HG02759 (cell line): ENCODE results near the gene RAD51C.
"Not testable (repeated sequence)": the region's sequence is repeated elsewhere in the genome, so short reads cannot be mapped to it uniquely, and the experiment has no call there.

Experiments
- ATAC-seq: cut with Tn5 transposase; IDR thresholded peaks from one replicate; pipeline ENCODE4 v1.9.1; 2021; ENCODE audit warnings: mild to moderate bottlenecking, moderate library complexity; ENCODE audit not compliant: unreplicated experiment

RAD51C gene

GRCh38 chr17:58692239-58693055 is at the start of gene RAD51C:
TSS of gene RAD51C (plus strand) at chr17:58692602. CDS start at chr17:58692644, 42 bp downstream.
- ATAC-seq = peak; percentile 99

DNA sequence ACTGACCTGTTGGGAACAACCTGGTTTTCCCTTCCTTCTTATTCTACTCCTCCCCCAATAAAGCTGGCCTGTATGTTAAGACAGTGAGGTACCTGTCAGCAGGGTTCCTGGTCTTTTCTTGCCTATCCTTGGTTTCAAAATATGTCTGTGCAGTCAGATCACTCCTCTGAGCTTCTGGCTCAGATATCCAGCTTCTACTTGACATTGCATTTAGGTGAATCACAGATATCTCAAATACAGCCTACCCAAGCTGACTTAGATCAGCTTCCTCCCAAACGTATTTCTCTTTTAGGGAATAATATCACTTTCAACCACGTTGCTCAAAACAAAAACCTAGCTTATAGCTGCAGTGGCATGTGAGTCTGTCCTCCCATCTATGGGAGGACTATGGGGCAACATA is 49.3 kb upstream of the RAD51C start:
- no peak for ATAC-seq

DNA sequence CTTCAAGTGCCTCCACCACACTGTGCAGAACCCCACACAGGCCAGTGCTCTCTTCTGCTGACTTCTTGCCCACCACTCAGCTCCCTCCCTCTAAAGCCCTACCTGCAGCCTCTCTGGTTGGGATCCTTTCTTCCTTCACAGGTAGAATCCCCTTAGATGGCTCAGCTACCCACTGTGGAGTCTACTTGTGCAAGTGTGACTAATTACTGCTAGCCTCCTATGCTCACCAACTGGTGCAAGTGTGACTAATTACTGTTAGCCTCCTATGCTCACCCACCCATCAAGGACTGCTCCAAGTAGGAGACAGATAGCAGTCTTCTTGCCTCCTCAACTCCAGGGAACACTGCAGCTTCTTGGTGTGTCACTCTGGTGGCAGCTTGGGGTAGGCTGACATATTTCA is 44.2 kb upstream of the RAD51C start:
- no peak for ATAC-seq

DNA sequence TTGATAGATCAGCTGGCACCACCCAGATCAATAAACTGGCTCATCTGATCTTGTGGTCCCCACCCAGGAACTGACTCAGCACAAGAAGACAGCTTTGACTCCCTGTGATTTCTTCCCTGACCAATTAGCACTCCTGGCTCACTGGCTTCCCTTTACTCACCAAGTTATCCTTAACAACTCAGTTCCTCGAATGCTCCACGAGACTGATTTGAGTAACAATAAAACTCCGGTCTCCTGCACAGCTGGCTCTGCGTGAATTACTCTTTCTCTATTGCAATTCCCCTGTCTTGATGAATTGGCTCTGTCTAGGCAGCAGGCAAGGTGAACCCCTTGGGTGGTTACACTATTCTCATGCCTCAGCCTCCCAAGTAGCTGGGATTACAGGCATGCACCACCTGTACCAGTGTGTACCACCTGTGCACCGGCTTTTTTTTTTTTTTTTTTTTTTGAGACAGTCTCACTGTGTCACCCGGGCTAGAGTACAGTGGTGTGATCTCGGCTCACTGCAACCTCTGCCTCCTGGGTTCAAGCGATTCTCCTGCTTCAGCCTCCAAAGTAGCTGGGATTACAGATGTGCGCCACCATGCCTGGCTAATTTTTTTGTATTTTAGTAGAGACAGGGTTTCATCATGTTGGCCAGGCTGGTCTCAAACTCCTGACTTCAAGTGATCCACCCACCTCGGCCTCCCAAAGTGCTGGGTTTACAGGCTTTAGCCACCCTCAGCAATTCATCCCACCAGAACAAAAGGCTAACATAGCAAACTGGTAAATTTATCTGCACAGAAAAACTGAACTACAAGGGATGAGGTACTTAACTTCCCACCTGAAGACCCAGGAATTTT is 34.2 kb upstream of the RAD51C start:
- ATAC-seq = not testable (repeated sequence)

- peak; percentile 75 for ATAC-seq
Measured at GRCh38 chr17:58658804-58659713, 33.3 kb upstream of the RAD51C start.

DNA sequence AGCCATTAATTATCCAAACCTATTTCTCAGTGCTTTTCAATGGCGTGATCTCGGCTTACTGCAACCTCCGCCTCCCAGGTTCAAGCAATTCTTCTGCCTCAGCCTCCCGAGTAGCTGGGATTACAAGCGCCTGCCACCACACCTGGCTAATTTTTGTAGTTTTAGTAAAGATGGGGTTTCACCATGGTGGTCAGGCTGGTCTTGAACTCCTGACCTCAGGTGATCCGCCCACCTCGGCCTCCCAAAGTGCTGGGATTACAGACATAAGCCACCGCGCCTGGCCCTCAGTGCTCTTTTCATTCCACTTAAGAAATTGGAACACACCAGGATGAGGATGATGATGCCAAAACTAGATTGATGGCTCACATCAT is 32.7 kb upstream of the RAD51C start:
- ATAC-seq = not testable (repeated sequence)

DNA sequence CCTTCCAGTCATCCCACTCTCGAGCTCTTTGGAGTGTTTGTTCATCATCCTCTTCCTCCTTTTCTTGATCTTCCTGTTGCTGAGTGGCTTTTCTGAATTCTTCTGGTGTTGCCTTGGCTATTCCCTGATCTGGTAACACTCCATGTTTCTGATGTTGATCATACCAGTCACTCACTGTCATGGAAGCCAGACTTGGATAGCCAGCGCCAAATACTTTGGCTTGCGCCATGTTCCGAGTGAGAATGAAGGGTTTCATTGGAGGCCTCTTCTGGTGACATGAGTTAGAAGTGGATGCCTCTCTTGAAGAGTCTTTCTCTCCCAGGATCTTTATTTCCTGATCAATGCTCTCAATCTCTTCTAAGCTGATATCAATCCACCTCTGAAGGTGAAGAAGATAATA is 31.8 kb upstream of the RAD51C start:
- ATAC-seq = no peak

DNA sequence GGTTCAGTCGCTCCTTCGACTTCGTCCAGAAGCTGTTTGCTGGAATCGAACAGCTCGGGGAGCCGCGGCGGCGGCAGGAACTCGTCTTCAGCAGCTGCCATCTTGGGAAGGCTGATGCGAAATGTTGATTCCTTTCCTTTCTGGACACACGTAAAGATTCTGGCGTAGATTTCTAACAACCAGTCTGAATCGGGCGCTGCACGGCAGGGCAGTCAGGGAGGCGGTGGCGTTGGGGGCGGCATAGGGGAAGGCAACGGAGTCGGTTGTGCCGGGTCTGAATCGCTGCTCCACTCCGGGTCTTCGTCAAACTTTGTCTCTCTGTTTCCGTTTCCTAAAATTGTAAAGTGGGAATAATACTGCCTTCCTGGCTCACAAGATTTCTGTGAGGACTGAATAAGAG is 30.9 kb upstream of the RAD51C start:
- ATAC-seq = no peak

DNA sequence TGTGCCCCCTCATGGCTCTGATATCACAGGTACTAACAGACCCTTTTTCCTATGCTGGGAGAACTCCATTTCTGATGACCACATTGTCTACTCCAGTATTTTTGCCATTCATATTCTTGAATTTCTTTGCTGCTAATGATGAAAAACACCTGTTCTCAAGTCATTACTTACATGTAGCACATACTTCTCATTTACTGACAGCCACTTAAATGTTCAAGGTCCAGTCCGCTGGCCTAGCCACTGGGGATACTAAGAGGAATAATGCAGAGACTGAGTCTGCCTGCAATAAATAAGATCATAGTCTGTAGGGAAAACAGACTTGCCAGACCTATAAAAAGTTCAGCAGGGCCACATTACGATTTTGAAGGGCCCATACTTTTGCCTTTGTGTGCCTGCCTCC is 28.1 kb upstream of the RAD51C start:
- ATAC-seq = no peak

DNA sequence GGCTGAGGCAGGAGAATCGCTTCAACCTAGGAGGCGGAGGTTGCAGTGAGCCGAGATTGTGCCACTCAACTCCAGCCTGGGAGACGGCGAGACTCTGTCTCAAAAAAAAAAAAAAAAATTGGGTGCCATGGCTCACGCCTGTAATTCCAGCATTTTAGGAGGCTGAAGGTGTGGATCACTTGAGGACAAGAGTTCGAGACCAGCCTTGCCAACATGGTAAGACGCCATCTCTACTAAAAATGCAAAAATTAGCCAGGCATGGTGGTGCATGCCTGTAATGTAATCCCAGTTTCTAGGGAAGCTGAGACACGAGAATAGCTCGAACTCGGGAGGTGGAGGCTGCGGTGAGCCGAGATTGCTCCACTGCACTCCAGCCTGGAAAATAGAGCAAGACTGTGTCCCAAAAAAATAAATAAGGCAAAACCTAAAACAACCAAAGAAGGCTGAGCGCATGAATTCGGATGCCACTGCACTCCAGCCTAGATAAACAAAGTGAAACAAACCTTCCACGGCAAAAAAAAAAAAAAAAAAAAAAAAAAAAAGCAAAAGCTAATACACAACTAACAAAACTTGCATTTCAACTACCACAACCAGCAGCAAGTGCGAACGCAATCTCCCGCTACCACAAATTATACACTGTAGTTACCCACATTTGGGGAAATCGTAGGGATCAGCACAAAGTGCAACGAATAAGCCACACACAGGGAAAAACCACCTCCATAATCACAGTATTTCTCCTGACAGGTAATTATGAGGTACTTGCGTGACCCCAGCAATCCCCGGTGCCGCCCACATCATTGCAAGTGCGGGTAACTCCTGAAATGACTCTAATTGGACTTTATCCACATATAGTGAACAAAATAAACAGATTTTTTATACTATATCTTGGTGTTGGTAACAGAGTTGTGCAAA is 26.2 kb upstream of the RAD51C start:
- no peak for ATAC-seq

GRCh38 chr17:58666858-58667267 is 25.5 kb upstream of the RAD51C start:
- no peak for ATAC-seq

DNA sequence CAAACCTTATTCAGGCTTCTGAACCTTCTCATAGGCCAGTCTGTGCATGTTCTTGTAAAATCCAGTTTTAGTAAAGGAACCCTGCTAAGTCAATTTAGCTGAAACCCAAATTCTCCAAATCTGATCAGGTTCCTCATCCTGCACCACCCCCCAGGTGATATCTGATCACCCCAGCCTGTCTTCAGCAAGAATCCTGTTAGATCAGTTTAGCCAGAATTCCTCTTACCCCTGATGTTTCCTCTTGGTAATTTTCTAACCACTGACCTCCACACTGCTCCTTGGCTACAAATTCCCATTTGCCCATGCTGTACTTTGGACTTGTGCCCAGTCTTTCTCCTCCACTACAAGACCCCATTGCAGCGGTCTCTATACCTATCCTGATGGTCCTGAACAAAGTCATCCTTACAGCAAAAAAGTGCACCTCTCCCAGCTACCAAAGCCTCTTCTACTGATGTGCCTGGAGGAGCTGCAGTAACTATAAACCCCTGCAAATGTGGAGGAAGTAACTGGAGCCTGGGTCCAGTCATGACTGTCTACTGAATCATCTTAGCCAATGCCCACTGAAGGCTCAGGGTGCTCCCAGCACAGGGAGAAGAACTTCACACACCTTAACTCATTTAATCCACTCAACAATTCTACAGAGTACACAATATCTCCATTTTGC is 24.3 kb upstream of the RAD51C start:
- ATAC-seq = no peak

- no peak for ATAC-seq
Measured at GRCh38 chr17:58668598-58668935, 23.8 kb upstream of the RAD51C start.

DNA sequence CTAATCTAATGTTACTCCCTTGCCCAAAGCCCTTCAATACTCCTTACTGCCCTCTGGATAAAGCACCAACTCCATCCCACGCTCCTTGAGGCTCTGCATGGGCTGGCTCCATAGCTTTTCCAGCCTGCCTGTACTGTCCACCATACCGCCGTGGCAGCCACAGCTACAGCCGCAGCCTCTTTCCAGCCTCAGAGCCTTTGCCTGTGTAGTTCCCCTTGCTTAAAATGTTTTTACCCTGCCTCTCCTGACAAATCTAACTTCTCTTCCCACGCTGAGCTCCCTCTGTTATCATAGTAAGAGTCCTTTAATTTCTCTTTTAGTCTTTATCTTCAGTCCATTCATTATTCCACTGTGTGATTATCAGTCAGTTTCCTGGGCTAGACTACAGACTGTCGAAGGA is 22.5 kb upstream of the RAD51C start:
- no peak for ATAC-seq

DNA sequence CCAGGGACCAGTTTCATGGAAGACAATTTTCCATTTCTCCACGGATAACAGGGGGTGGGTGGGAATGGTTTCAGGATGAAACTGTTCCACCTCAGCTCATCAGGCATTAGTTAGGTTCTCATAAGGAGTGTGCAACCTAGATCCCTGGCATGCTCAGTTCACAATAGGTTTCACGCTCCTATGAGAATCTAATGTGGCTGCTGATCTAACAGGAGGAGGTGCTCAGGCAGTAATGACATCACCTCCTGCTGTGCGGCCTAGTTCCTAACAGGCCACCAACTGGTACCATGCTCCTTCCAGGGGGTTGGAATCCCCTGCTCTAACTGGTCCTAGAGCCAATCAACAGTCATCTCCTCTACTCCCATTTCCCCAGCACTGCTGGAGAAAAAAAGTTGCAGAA is 20.4 kb upstream of the RAD51C start:
- no peak for ATAC-seq

- no peak for ATAC-seq
Measured at GRCh38 chr17:58677194-58677880, 15.1 kb upstream of the RAD51C start.

- ATAC-seq = not testable (repeated sequence)
Measured at GRCh38 chr17:58678287-58678686, 14.1 kb upstream of the RAD51C start.

DNA sequence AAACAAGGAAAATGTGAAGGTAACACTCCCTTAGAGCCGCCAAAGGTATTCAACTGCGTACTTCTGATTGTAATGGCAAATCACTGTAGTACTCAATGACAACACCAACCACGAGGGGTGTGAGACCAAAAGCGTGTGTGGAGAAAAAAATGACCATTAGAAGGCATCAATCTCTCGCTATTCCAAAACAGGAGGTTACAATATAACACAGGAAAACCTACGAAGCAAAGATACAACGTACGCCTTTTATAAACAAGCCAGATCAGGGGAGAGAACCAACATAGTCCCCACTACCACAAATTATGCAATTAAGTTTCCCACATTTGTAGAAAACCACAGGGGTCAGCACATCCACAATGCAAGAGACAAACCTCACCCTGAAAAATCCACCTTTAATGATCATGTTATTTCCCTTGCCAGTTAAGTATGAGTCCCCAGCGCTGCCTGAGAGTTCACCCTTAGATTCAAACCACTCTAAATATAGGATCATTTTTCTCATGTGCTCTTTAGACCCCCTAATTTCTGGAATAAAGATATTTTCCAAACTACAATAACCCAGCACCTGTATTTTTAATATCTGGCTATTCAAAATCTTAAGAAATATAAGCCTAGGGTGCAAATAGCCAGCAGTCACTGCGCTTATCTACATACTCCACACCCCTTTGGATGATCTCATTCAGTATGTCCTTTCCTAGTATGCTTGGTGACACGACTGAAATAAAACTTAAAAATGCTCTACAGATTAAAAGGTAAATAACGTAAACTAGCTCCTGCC is 13.0 kb upstream of the RAD51C start:
- ATAC-seq = no peak
